ENCODE measurements around the gene CHKA. TPM values are rescaled to one million over a fixed set of nuclear protein-coding genes. Genes with fewer than 3 reads are reported as not detected.
A peak's percentile ranks its signal among the peaks of the same experiment; 100 is the strongest.

Gene CHKA
- polyA plus RNA-seq, 3 donors from 2014 or later, result 2.7 to 7.5 (median 4.9) TPM

DNA sequence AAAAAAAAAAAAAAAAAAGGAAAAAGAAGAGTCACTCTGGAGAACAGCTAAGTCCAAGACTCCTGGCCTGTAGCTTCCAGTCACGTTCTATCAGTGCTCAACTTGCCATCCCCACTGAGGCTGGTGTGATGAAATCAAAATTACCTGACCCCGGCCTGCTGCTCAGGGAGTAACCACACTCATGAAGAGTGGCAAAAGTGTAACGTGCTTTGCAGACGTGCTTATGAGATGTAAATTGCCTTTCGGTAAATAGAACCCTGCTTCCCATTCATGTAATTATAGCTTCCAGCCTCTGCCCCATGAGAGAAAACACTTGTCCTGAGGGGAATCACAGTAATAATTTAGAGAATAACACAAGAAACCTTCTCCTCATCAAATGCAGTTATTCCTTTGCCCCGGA is 28.2 kb upstream of the CHKA start:
- Mint-ChIP-seq H3K4me3 (no peak overlapping the region), H3K9me3 (no peaks in the 10 kb centered on the region), H3K27ac (no peak overlapping the region), H3K4me1 (peaks cover 0 to 9% of the 10 kb centered on the region in 2 donors), H3K27me3 (ENCODE audit: low read depth in 3 of 3) (peaks cover 0 to 10% (median 5%) of the 10 kb centered on the region in 3 donors), H3K36me3 (no peaks in the 10 kb centered on the region)
- no peak for DNase-seq

DNA sequence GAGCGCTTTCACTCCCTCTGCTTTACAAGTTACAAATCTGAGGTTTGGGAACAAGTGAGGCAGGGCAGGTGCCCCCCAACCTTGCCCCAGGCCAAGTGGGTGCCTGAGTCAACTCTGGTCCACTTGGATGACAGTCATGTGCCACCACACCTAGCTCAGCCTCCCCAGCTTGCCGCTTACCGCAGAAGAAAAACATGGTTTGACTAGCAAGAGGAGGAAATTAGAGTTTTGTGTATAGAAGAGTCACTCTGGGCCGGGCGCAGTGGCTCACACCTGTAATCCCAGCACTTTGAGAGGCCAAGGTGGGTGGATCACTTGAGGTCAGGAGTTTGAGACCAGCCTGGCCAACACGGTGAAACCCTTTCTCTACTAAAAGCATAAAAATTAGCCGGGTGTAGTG is 27.7 kb upstream of the CHKA start:
- Mint-ChIP-seq H3K36me3 (no peaks in the 10 kb centered on the region), H3K4me3 (no peak overlapping the region), H3K27ac (no peak overlapping the region), H3K4me1 (peaks cover 0 to 9% of the 10 kb centered on the region in 2 donors), H3K27me3 (ENCODE audit: low read depth in 3 of 3) (peaks cover 0 to 10% (median 5%) of the 10 kb centered on the region in 3 donors), H3K9me3 (no peaks in the 10 kb centered on the region)
- DNase-seq, result no peak

DNA sequence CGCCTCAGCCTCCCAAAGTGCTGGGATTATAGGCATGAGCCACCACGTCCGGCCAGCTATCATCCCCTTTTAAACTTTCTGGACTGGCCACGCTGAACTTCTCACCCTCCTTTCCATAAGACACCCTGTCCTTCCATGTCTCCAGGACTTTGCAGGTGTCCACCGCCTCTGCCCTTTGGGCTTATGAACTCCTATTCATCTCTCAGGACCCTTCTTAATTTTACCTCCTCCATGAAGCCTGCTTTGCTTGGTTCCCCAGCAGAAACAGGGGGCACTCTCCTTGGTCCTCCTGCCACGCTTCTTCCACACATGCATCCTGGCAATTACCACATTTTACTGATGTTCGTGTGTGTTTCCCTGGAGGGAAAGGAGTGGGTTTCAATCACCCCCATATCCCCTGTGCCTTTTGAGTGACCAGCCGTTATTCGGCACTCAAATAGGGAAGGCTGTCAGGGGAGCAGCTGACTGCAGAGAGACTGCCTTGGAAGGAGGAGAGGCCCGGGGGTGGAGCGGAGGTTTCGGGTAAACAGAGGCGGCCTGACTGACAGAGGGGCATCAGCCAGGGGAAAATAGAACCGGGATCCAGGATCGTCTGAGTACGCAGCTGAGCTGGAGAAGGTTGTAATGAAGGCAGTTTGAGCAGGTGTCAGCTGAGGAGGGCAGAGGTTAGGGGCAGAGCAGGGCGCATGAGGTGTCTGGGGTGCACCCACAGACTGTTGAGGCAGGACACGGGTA is 27.1 kb upstream of the CHKA start:
- peaks cover 0 to 10% of the 10 kb centered on the region in 2 donors for H3K4me1 Mint-ChIP-seq
- DNase-seq, result no peak
- H3K27me3 Mint-ChIP-seq (ENCODE audit: low read depth in 3 of 3), result peaks cover 0 to 10% (median 5%) of the 10 kb centered on the region in 3 donors
- H3K4me3 Mint-ChIP-seq, result no peak overlapping the region
- no peaks in the 10 kb centered on the region for H3K9me3 Mint-ChIP-seq
- H3K27ac Mint-ChIP-seq, result no peak overlapping the region
- no peaks in the 10 kb centered on the region for H3K36me3 Mint-ChIP-seq

- H3K9me3 Mint-ChIP-seq, result no peaks in the 10 kb centered on the region
- peaks cover 0 to 10% (median 6%) of the 10 kb centered on the region in 3 donors for H3K27me3 Mint-ChIP-seq (ENCODE audit: low read depth in 3 of 3)
Measured at GRCh38 chr11:68146704-68147474, 25.7 kb upstream of the CHKA start.

GRCh38 chr11:68146010-68146540 is 24.9 kb upstream of the CHKA start:
- H3K36me3 Mint-ChIP-seq, result no peaks in the 10 kb centered on the region
- H3K27ac Mint-ChIP-seq, result no peak overlapping the region
- H3K4me1 Mint-ChIP-seq, result peaks cover 10 to 25% of the 10 kb centered on the region in 2 donors
- no peaks in the 10 kb centered on the region for H3K9me3 Mint-ChIP-seq
- peaks cover 0 to 10% (median 6%) of the 10 kb centered on the region in 3 donors for H3K27me3 Mint-ChIP-seq (ENCODE audit: low read depth in 3 of 3)
- no peak for DNase-seq
- no peak overlapping the region for H3K4me3 Mint-ChIP-seq

More at GRCh38 chr11:68146704-68147474, 25.7 kb upstream of the CHKA start:
- DNase-seq, result no peak
- peak overlapping the region in 1 of 6 donors; percentile 19 for H3K27ac Mint-ChIP-seq
- peaks cover 6 to 20% of the 10 kb centered on the region in 2 donors for H3K4me1 Mint-ChIP-seq
- no peak overlapping the region for H3K4me3 Mint-ChIP-seq
- no peaks in the 10 kb centered on the region for H3K36me3 Mint-ChIP-seq

GRCh38 chr11:68145120-68145866 is 24.1 kb upstream of the CHKA start:
- Mint-ChIP-seq H3K36me3 (no peaks in the 10 kb centered on the region), H3K27me3 (ENCODE audit: low read depth in 3 of 3) (peaks cover 2 to 10% (median 6%) of the 10 kb centered on the region in 3 donors), H3K4me1 (peaks cover 10 to 25% of the 10 kb centered on the region in 2 donors), H3K9me3 (no peaks in the 10 kb centered on the region), H3K4me3 (no peak overlapping the region), H3K27ac (peak overlapping the region in 1 of 6 donors; percentile 37)
- no peak for DNase-seq

- Mint-ChIP-seq H3K4me1 (peaks cover 10 to 25% of the 10 kb centered on the region in 2 donors), H3K27ac (no peak overlapping the region), H3K36me3 (no peaks in the 10 kb centered on the region), H3K4me3 (no peak overlapping the region), H3K9me3 (no peaks in the 10 kb centered on the region), H3K27me3 (ENCODE audit: low read depth in 3 of 3) (peaks cover 3 to 10% (median 4%) of the 10 kb centered on the region in 3 donors)
- DNase-seq, result no peak
Measured at GRCh38 chr11:68143310-68143689, 22.1 kb upstream of the CHKA start.

- H3K9me3 Mint-ChIP-seq, result no peaks in the 10 kb centered on the region
- H3K27ac Mint-ChIP-seq, result peak overlapping the region in 1 of 6 donors; percentile 59
- H3K36me3 Mint-ChIP-seq, result no peaks in the 10 kb centered on the region
- DNase-seq, result no peak
- H3K4me3 Mint-ChIP-seq, result peak overlapping the region in 3 of 5 donors; percentile 33 to 71 (median 47)
- peaks cover 10 to 25% of the 10 kb centered on the region in 2 donors for H3K4me1 Mint-ChIP-seq
- peaks cover 1 to 6% (median 3%) of the 10 kb centered on the region in 3 donors for H3K27me3 Mint-ChIP-seq (ENCODE audit: low read depth in 3 of 3)
Measured at GRCh38 chr11:68142441-68143309, 21.5 kb upstream of the CHKA start.

GRCh38 chr11:68142028-68142412 is 20.8 kb upstream of the CHKA start:
- peak; percentile 18 to 28 (median 26) for DNase-seq

GRCh38 chr11:68141246-68142027 is 20.2 kb upstream of the CHKA start:
- H3K27ac Mint-ChIP-seq, result peak overlapping the region in 1 of 6 donors; percentile 59
- H3K4me3 Mint-ChIP-seq, result peak overlapping the region in 2 of 5 donors; percentile 15 to 51
- peaks cover 1 to 6% (median 3%) of the 10 kb centered on the region in 3 donors for H3K27me3 Mint-ChIP-seq (ENCODE audit: low read depth in 3 of 3)
- no peaks in the 10 kb centered on the region for H3K36me3 Mint-ChIP-seq
- DNase-seq, result no peak
- H3K4me1 Mint-ChIP-seq, result peaks cover 10 to 24% of the 10 kb centered on the region in 2 donors
- H3K9me3 Mint-ChIP-seq, result no peaks in the 10 kb centered on the region

More at GRCh38 chr11:68142028-68142412, 20.8 kb upstream of the CHKA start:
- no peaks in the 10 kb centered on the region for H3K36me3 Mint-ChIP-seq
- peak overlapping the region; percentile 15 to 71 (median 47) for H3K4me3 Mint-ChIP-seq
- peaks cover 1 to 6% (median 3%) of the 10 kb centered on the region in 3 donors for H3K27me3 Mint-ChIP-seq (ENCODE audit: low read depth in 3 of 3)
- H3K4me1 Mint-ChIP-seq, result peaks cover 10 to 25% of the 10 kb centered on the region in 2 donors
- H3K9me3 Mint-ChIP-seq, result no peaks in the 10 kb centered on the region
- H3K27ac Mint-ChIP-seq, result peak overlapping the region in 4 of 6 donors; percentile 14 to 61 (median 56)

- H3K27ac Mint-ChIP-seq, result no peak overlapping the region
- no peak for DNase-seq
- H3K27me3 Mint-ChIP-seq (ENCODE audit: low read depth in 3 of 3), result peaks cover 1 to 4% (median 3%) of the 10 kb centered on the region in 3 donors
- H3K4me1 Mint-ChIP-seq, result peaks cover 10 to 22% of the 10 kb centered on the region in 2 donors
- no peaks in the 10 kb centered on the region for H3K9me3 Mint-ChIP-seq
- H3K36me3 Mint-ChIP-seq, result no peaks in the 10 kb centered on the region
- no peak overlapping the region for H3K4me3 Mint-ChIP-seq
Measured at GRCh38 chr11:68140496-68141245, 19.5 kb upstream of the CHKA start.

All from immature natural killer cell (primary cell).